GM21515 (cell line): Measurements from ENCODE around the gene OR1A1.
"Not testable (repeated sequence)": the region's sequence is repeated elsewhere in the genome, so short reads cannot be mapped to it uniquely, and the experiment has no call there.

Source experiments
- ATAC-seq: cut with Tn5 transposase; IDR thresholded peaks from one replicate; pipeline ENCODE4 v1.9.1; 2021; ENCODE audit not compliant: unreplicated experiment

Gene OR1A1

GRCh38 chr17:3207367-3207766 lies at the start of gene OR1A1:
OR1A1 (plus strand) TSS chr17:3207667; CDS start chr17:3215621, 7,954 bp downstream.
- no peak for ATAC-seq

GRCh38 chr17:3167574-3167973 lies 39.9 kb upstream of the OR1A1 start:
- no peak for ATAC-seq

GRCh38 chr17:3189961-3190360 lies 17.5 kb upstream of the OR1A1 start:
- no peak for ATAC-seq

GRCh38 chr17:3197219-3197618 lies 10.2 kb upstream of the OR1A1 start, which contains the start of gene OR1A2:
OR1A2 (plus strand) TSS chr17:3197519; CDS start chr17:3197519, 0 bp downstream.
- ATAC-seq, result no peak

- no peak for ATAC-seq
These were observed 1.0 kb downstream of the OR1A1 start for GRCh38 chr17:3208484-3208883.

- no peak for ATAC-seq
These were observed 5.5 kb downstream of the OR1A1 start for GRCh38 chr17:3213001-3213400.

GRCh38 chr17:3213587-3213986 lies 6.1 kb downstream of the OR1A1 start:
- no peak for ATAC-seq

- ATAC-seq, result not testable (repeated sequence)
These were observed 12.5 kb downstream of the OR1A1 start for GRCh38 chr17:3219978-3220377.

DNA sequence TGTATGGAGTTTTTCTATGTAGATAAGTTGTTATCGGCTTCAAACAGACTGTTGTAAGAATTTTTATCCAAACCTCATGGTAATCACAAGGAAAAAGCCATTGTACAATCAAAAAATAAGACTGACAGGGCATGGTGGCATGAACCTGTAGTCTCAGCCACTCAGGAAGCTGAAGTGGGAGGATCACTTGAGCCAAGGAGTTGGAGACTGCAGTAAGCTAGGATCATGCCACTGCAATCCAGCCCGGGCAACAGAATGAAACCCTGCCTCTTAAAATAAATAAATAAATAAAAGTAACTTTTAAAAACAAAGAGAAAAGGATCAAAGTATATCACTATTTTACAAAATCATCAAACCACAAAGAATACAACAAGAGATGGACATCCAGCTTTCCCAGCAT lies 14.4 kb downstream of the OR1A1 start:
- no peak for ATAC-seq

GRCh38 chr17:3222505-3222904 lies 15.0 kb downstream of the OR1A1 start:
- no peak for ATAC-seq

DNA sequence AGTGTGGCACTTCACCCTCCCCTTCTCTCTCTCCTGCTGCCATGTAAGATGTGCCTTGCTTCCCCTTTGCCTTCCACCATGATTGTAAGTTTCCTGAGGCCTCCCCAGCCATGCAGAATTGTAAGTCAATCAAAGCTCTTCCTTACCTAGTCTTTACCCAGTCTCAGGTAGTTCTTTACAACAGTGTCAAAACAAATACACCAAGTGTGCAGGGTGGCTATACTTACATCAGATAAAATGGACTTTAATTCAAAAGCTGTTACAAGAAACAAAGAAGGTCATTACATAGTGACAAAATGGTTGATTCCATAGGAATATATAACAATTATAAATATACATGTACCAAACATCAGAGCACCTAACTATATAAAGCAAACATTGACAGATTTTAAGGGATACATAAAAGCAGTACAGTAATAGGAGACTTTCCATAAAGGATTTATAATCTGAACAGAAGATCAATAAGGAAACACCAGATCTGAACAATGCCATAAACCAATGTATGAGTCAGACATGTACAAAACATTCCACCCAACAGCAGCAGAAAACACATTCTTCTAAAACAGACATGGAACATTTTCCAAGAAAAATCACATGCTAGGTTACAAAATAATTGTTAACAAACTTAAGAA lies 17.4 kb downstream of the OR1A1 start:
- ATAC-seq, result not testable (repeated sequence)

DNA sequence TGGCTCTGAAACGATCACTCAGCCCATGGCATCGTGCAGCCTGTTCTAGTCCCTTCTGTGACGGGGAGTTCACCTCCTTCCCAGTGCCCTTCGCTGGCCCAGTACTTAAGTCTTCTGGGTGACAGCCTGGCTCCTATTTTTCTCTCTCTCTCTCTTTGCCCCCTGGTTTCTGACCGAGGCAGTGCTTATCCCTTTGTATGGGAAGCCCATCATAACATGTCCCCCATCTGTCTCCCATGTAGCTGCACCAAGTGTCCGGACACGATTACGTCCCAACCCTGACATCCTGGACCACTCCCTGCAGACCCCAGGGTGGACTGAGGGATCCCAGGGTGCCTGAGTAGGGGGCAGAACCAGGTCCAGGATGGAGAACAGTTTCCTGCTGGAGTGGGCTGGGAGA lies 24.8 kb downstream of the OR1A1 start:
- not testable (repeated sequence) for ATAC-seq

DNA sequence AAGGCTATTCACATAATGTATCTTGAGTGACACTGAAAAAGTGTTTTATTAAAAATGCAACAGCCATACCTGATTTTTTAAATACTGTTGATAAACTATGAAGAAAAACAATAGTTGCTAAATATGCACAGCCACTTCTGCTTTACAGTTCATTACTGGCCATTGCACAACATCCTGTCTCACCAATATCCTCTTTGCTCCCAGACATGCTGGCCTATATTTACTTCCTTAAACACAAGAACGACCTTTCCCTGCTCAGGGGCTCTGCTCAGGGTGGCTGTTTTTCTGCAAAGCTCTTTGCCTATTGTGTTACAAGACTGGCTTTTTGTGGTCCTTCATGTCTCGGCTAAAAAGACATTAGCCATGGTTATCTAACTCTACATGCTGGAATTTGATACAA lies 31.2 kb downstream of the OR1A1 start:
- not testable (repeated sequence) for ATAC-seq

GRCh38 chr17:3241044-3241443 lies 33.6 kb downstream of the OR1A1 start:
- ATAC-seq, result not testable (repeated sequence)

- not testable (repeated sequence) for ATAC-seq
These were observed 37.4 kb downstream of the OR1A1 start for GRCh38 chr17:3244841-3245240.

GRCh38 chr17:3249013-3249412 lies 41.5 kb downstream of the OR1A1 start:
- ATAC-seq, result not testable (repeated sequence)

GRCh38 chr17:3256575-3256974 lies 49.1 kb downstream of the OR1A1 start:
- no peak for ATAC-seq

- ATAC-seq, result no peak
These were observed 52.7 kb downstream of the OR1A1 start for GRCh38 chr17:3260163-3260562.

DNA sequence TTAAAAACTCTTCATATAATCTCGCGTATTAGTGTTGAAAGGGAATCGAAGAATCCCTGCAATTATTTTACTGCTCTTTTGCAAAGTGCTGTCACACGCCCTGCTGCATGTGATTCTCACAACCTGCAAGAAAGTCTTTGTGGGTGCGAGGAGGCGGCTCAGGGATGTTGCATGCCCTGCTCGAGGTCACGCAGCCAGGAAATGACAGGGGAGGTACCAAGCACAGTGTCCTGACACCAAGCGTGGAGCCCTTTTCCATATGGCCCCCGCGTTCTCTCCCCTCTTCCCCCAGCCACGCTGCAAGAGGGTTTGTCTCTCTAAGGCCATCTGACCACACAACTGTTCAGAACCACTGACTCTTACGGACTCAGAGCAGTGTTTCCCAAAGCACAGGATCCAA lies 53.1 kb downstream of the OR1A1 start:
- no peak for ATAC-seq
